Stimulated activated CD4-positive, alpha-beta T cell treated with anti-CD3 and anti-CD28 coated beads, TNF-alpha, amount 100 ng/mL, for 1 hour (primary cell): Measurements from ENCODE around the gene GART.
A peak's percentile ranks its signal among the peaks of the same experiment; 100 is the strongest.
"Not testable (repeated sequence)": the region's sequence is repeated elsewhere in the genome, so short reads cannot be mapped to it uniquely, and the experiment has no call there.

Experiments
- DNase-seq, 3 donors: peaks; one replicate each; pipeline ENCODE4 v3.0.0-alpha.2; 2020; ENCODE audit warnings: low read depth in 3 of 3, low spot score in 1 of 3

Gene GART

DNA sequence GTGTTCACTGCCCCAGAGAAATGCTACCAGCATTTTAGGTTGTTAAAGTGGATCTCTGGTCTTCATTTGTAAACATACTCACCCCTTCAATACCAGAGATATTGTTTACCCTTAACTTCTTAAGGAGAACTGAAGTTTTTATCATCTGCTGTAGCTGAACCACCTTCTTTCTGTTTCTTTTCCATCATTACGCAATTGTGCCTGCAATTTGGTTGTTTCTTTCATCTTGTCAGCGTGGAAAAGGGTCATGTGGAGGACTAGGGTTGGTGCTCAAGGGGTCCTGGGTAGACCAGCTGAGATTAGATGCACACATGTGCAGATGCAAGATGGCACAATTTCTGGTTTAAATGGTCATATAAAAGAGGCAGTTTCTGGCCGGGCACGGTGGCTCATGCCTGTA, 23.0 kb downstream of the GART start:
- no peak for DNase-seq

- no peak for DNase-seq
These were observed 27.7 kb downstream of the GART start for GRCh38 chr21:33514229-33514628.

DNA sequence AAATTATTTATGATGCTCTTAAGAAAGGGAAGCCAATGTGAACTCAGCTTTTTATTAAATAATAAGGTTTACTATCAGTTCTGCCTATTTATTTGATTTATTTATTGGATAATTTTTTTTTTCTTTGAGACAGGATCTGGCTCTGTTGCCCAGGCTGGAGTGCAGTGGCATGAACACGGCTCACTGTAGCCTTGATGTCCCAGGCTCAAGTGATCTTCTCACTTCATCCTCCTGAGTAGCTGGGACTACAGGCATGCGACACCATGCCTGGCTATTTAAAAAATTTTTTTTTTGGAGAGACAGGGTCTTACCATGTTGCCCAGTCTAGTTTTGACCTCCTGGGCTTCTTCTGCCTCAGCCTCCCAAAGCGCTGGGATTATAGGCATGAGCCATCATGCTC, 29.4 kb downstream of the GART start:
- no peak for DNase-seq

- no peak for DNase-seq
These were observed 30.3 kb downstream of the GART start for GRCh38 chr21:33511639-33512038.

GRCh38 chr21:33510826-33511225, 31.1 kb downstream of the GART start:
- DNase-seq: no peak

DNA sequence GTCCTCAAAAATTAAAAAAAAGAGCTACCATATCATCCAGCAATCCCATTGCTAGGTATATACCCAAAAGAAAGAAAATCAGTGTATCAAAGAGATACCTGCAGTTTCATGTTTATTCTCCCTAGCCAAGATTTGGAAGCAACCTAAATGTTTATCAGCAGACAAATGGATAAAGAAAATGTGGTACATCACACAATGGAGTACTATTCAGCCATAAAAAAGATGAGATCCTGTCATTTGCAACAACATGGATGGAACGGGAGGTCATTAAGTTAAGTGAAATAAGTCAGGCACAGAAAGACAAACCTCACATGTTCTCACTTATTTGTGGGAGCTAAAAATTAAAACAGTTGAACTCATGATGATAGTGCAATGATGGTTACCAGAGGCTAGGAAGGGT, 34.9 kb downstream of the GART start:
- DNase-seq: not testable (repeated sequence)

DNA sequence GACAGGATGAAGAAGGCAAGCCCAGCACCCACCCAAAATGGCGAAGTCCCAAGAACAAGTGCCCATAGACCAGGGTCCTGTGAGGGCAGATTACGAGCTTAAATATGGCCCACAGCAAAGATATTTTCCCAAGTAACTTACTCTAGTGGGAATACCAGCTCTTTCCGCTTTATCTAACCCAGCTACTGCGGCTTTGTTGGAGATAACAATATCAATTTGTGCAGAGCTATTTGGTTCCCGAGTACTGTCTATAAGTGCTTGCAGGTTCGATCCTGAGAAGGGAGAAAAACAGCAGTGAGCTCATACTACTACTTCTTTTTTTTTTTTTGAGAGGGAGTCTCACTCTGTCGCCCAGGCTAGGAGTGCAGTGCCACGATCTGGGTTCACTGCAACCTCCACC, 36.1 kb downstream of the GART start:
- no peak for DNase-seq

DNA sequence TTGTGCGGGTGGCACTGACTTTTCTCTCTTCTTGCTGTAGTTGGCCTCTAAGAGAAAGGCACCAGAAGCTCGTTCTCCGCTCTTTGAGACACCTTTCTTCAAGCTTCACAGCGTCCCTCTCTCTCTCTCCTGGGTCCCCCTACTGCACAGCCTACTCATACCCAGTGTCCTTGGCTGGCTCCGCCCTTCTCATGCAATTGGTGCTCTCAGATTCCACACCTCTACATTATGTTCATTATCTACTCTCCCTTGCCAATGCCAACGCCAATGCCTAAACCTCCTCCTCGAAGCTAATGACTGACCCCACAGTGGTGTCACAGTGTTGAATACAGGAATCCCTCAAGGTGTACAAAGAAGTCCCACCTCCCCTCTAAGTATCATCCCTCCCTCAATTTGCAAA, 45.6 kb downstream of the GART start:
- no peak for DNase-seq

- no peak for DNase-seq
These were observed 46.2 kb downstream of the GART start for GRCh38 chr21:33495743-33496142.

DNA sequence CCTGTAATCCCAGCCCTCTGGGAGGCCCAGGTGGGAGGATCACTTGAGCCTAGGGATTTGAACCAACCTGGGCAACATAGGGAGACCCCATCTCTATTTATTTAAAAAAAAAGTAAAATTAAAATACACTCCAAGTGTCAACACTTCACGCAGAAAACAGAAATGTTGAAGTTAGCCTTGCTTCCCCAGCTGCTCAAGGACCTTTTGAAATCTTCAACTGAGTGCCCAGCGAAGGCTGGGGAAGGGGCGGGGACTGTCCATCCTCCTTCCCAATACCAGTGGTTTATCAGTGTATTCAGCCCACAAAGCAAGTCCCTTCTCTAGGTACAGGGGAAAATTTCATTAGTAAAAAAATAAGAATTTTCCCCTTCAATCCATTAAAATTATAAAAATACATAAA, 48.2 kb downstream of the GART start:
- no peak for DNase-seq

- DNase-seq: no peak
These were observed 49.3 kb downstream of the GART start for GRCh38 chr21:33492571-33492970.

DNA sequence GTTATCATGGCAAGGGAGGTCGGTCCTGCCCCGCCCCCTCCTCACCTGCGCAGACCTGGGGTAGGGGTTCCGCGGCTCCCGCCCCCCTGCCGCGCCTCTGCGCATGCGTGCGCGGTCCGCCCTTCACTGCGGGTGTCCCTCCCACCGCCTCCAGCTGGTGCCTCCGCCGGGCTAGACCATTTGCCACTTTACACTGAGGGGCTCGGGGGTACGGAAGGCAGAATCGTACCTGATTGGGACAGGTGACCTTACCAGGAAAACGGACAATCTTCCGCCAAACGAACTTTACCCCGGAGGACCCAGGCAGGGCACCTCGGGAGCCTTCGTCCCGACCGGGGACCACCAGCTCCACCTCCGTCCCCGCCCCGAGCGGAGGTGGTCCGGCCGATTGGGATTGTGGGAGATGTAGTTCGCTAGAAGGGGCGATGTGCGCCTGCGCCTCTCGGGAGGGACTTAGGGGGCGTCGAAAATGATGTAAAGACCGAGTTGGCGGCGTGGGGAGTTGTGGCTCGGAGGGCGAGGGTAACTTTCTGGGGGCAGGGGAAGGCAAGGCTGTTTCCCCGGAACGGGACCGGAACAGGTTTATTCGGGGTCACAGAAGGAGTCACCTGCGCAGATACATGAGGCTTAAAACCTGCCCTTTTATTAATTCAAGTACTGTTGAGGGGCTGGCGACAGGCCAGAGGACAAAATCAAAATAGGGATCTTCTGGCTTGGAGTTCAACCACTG, 50.4 kb downstream of the GART start, which contains the start of gene DNAJC28:
TSS of gene DNAJC28 (minus strand) at position 344 of the 730 bp plus-strand sequence. CDS start 2,323 bp downstream, outside the sequence.
- peak; percentile 86 to 94 (median 87) for DNase-seq

DNA sequence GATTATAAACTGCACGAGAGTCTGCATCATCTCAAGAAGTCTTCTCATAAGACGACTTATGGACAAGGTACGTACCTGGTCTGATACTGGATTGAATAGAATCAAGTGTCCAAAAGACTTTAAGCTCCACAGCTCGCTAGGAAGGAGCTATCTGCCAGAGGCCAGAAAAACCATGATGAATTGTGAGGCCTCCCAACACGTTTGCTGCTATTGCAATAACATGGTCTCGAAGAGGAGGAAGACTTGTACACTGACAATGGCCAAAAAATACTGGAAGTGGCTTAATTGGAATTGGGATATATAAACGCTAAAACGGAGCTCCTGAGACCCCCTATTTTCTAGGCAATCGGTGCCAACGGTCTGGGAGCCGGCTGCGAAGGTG, 50.9 kb downstream of the GART start:
- DNase-seq: no peak

- no peak for DNase-seq
These were observed 53.0 kb downstream of the GART start for GRCh38 chr21:33488936-33489335.

- DNase-seq: no peak
These were observed 53.9 kb downstream of the GART start for GRCh38 chr21:33487996-33488395.

- no peak for DNase-seq
These were observed 60.5 kb downstream of the GART start for GRCh38 chr21:33481314-33481943.

GRCh38 chr21:33480481-33481103, 61.3 kb downstream of the GART start:
- no peak for DNase-seq

DNA sequence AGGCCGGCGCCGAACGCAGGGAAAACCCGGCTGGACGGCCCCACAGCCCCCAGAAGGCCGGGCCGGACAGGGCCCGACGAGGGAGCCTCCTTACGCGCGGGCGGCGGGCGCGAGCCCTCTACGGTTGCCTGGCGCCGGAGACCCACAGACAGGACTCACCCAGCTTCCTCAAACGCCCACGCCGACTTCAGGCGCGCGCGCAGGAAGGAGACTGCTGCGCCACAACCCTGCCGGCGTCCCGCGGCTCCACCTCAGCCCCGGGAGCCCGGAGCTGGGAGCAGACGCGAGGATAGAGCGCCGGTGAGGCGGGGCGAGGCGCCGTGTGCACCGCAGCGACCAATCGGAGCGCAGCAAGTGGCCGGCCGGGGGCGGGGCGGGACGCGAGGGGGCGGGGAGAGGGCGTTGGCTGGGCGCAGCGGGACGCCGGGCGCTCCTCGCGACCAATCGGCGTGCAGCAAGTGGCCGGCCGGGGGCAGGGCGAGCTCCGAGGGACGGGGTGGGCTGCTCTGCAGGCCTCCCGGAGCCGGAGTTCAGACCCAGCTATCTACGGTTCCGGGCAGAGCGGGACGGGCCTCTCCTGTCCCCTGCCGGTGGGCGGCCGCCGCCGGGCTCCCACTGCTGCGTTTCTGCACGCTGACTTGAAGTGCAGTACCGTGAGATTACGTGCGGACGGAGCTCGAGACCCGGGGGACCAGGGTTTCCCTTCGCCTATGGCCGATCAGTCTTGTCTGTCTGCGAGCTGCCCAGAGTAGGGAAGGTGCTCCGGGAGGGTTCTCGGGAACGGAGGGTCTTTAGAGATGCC, 62.0 kb downstream of the GART start, which contains the start of gene TMEM50B:
TSS of gene TMEM50B (minus strand) at position 296 of the 802 bp plus-strand sequence. CDS start 11,089 bp downstream, outside the sequence.
- peak; percentile 86 to 97 (median 94) for DNase-seq

DNA sequence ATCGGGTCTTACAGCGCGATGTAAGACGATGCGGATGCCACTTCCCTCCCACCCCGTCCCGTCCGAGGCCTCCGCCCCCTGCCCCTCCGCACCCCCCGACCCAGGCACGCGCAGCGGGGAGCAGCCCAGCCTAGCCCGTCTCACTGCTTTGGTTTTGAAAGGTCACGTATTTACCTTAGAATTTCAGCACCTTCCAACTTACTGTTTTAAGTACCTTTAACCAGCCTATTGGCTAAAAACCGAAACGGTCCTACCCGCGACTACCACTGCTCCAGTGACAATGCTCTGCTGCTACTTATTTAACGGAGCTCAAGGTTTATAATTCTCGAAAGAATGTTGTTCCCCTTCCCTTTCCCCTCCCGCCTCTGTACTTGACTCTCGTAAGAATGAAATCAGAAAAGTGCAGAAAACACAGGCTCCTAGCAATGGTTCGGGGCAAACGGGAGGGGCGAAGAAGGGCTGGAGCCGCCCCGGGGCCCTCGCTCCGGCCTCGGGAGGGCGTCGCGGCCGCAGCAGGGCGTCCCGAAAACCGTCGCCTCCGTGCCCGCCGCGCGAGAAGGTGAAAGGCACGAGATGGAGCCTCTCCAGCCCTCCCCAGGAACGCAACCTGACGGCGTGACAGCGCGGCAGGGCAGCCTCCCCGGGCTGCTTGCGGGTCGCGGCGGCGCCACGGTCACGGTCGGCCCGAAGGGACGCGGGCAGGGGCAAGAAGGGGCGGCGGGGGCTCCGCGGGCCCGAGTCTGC, 62.8 kb downstream of the GART start:
- peak in 1 of 3 donors; percentile 21 for DNase-seq

- no peak for DNase-seq
These were observed 63.7 kb downstream of the GART start for GRCh38 chr21:33478182-33478581.

DNA sequence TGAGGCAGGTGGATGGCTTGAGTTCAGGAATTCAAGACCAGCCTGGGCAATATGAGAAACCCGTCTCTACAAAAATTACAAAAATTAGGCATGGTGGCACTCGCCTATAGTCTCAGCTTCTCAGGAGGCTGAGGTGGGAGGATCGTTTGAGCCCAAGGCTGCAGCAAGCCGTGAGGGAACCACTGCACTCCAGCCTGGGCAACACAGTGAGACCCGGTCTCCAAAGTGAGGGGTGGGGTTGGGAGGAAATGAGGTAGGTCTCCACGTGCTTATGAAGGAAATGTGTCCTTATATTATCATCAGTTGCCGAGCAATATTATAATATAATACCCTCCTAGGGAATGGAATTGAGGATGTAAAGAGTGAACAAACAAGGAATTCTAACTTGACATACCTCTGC, 64.9 kb downstream of the GART start:
- no peak for DNase-seq
